K562 (cell line): ENCODE data around the gene MRPL9. TPM values are rescaled to one million over a fixed set of nuclear protein-coding genes. Genes with fewer than 3 reads are reported as not detected.

ENCODE experiments used
- ATF7 ChIP-seq: fragments of 450-650 bp; IDR thresholded peaks from 2 replicates; pipeline ENCODE4 v1.7.1; 2014; ENCODE audit warnings: mild to moderate bottlenecking, moderate library complexity
- CHD2 ChIP-seq: IDR thresholded peaks from 2 replicates; pipeline ENCODE4 v1.6.1; 2011; ENCODE audit warnings: low read depth, low read length
- KDM1A ChIP-seq, 2 experiments: fragments of 450-650 bp; IDR thresholded peaks; 2 replicates each; pipeline ENCODE4 v1.6.1; 2016; ENCODE audit warnings: mild to moderate bottlenecking in 2 of 2
- NFIC ChIP-seq: fragments of 450-650 bp; IDR thresholded peaks from 2 replicates; pipeline ENCODE4 v1.6.1; 2017; ENCODE audit warnings: mild to moderate bottlenecking, inconsistent platforms
- PHF21A ChIP-seq: fragments of 450-650 bp; IDR thresholded peaks from 2 replicates; pipeline ENCODE4 v1.6.1; 2017; ENCODE audit warnings: low read depth, borderline replicate concordance
- POLR2AphosphoS5 ChIP-seq: IDR thresholded peaks from 2 replicates; pipeline ENCODE4 v1.6.1; 2011; ENCODE audit warnings: mild to moderate bottlenecking, low read depth, low read length, moderate library complexity; ENCODE audit not compliant: control insufficient read depth, insufficient read depth
- POLR3A ChIP-seq: IDR thresholded peaks from 2 replicates; pipeline ENCODE4 v1.6.1; 2011; ENCODE audit warnings: borderline replicate concordance, mild to moderate bottlenecking, moderate library complexity; ENCODE audit not compliant: insufficient read length, insufficient read depth; ENCODE audit errors: extremely low read depth
- RAD21 ChIP-seq, 2 experiments: fragments of 250-450 bp in 1 of 2; fragments of 450-650 bp in 1 of 2; sonication (Bioruptor Pico) in 1 of 2; formaldehyde crosslinking in 1 of 2; IDR thresholded peaks in 1 of 2; conservative IDR thresholded peaks in 1 of 2; 2 replicates each; pipeline versions ENCODE4 v1.4.0 to v1.8.0; 2020 to 2022; ENCODE audit warnings: mild to moderate bottlenecking in 2 of 2, moderate library complexity in 1 of 2
- RNF2 ChIP-seq: sonication (generic); IDR thresholded peaks from 2 replicates; pipeline ENCODE4 v1.6.1; 2016
- SMAD3 ChIP-seq: fragments of 450-650 bp; formaldehyde crosslinking; conservative IDR thresholded peaks from 2 replicates; pipeline ENCODE4 v1.4.0; 2020; ENCODE audit warnings: mild to moderate bottlenecking
- TBP ChIP-seq: optimal IDR thresholded peaks from 2 replicates; pipeline ENCODE3; 2011; ENCODE audit warnings: low read depth, low read length, improper control_type of control experiment
- ZFX ChIP-seq: sonication (generic); formaldehyde crosslinking; IDR thresholded peaks from 2 replicates; pipeline ENCODE4 v1.8.0; 2022; ENCODE audit warnings: mild to moderate bottlenecking, missing genetic modification reagents, moderate library complexity
- ZNF445 ChIP-seq: fragments of 250-450 bp; sonication (Bioruptor Pico); IDR thresholded peaks from 2 replicates; pipeline ENCODE4 v1.4.0; 2020; ENCODE audit warnings: low read depth, mild to moderate bottlenecking, moderate library complexity
- ZNF57 ChIP-seq: fragments of 450-650 bp; formaldehyde crosslinking; IDR thresholded peaks from 2 replicates; pipeline ENCODE4 v1.4.0; 2020; ENCODE audit warnings: mild to moderate bottlenecking, moderate library complexity
- ZNF75A ChIP-seq: fragments of 450-650 bp; formaldehyde crosslinking; IDR thresholded peaks from 2 replicates; pipeline ENCODE4 v1.4.0; 2020; ENCODE audit warnings: mild to moderate bottlenecking
- polyA plus RNA-seq, 8 experiments: library from polyadenylated mRNA; depleted of rRNA in 4 of 8; stranded (reverse) in 5 of 8; unstranded in 3 of 8; fragments of >200 nt; fragmentation: Nextera tagmentation in 2 of 8; fragmentation: Illumina TruSeq in 1 of 8; extraction: Ambion mirVana in 2 of 8; extraction: Trizol in 1 of 8; gene quantifications; 2 replicates each; pipeline versions ENCODE4 v1.2.1 to v1.2.3, GENCODE V29; 2011 to 2014; ENCODE audit warnings: inconsistent platforms in 1 of 8, missing spikeins in 1 of 8
- total RNA-seq, 7 experiments: library from RNA; depleted of rRNA in 6 of 7; stranded (reverse); fragments of >200 nt in 6 of 7; fragmentation: Illumina TruSeq in 2 of 7; extraction: Trizol in 2 of 7; gene quantifications; 2 replicates each; pipeline versions ENCODE4 v1.2.1 to v1.2.3, GENCODE V29; 2011 to 2021; ENCODE audit warnings: low replicate concordance in 1 of 7
- TF ChIP-seq, protein P1 (sequence below): IDR thresholded peaks from 2 replicates; pipeline ENCODE4 v1.6.1; 2011; ENCODE audit warnings: borderline replicate concordance, low read depth, mild to moderate bottlenecking, moderate library complexity, low read length; ENCODE audit not compliant: insufficient read depth, poor library complexity, severe bottlenecking
- TF ChIP-seq, protein P2 (sequence below), 2 experiments: fragments of 450-650 bp; formaldehyde crosslinking in 1 of 2; IDR thresholded peaks; 2 replicates each; pipeline versions ENCODE4 v1.4.0 to v1.6.1; 2014 to 2020; ENCODE audit warnings: mild to moderate bottlenecking in 2 of 2, borderline replicate concordance in 1 of 2, low read depth in 1 of 2

The MRPL9 gene
- total and polyA plus RNA-seq, 9 of the 15 experiments (the other 6 are each of a cell fraction or from before 2014, with no cell fraction given) = 38.0 to 162 (median 111) TPM

DNA sequence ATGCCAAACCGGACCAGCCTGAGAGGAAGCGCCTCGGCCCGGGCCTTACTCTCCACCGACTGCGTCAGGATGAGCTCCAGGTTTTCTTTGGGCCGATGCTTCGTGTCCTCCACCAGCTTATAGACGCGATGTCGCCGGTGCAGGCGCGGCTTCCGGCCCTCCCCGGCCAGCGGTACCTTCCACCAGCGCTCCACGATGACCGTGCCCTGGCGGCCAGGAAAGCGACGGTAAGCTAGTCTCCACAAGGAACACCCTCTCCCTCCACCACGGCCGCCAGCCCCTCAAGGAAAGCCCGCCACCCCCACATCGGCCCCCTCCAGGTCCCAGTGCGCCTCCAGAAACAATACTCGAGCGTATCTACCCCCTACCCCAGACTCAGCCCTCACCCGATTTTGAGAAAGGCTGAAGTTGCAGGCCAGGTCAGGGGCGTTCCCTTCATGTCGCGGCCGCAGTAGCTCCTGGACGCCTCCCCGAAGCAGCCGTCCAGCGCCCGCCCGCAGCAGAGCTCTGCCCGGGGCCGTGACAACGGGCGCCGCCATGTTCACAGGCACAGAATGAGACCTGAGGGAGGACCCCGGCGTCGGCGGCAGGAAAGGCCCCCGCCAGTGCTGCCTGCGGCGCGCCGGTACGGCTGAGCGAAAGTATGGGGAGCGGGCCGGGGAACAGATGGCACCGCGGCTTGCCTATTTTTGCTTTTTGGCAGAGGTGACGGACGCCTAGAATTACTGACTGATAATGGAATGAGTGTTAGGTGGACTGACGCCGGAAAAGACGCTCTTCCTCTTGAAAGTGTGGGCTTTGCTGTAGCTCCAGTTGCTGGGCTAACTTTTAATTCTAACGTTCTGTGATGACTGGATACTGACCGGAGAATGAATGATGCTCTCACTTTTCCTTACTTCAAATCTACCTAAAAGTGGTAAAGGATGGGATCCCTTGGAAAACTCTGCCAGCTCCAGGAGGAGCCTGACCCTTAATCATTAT is at the start of gene MRPL9 (continued):
- TF ChIP-seq ZNF445 (CRISPR knock-in tag) (no peak), ZNF75A (CRISPR knock-in tag) (no peak), TBP (peak; percentile 85), PHF21A (no peak), RAD21 (CRISPR knock-in tag; conservative IDR thresholded peaks at IDR 0.05 in 1 of 2, IDR thresholded peaks at IDR 0.05 in 1 of 2) (peak; percentile 17 to 36; a peak in 2 of 4 replicates), SMAD3 (CRISPR knock-in tag) (no peak), POLR2AphosphoS5 (peak; percentile 73), RNF2 (peak; percentile 54; the same call in 1 of the 2 replicates), ZNF57 (CRISPR knock-in tag) (0 out of 2 replicates have a peak, but pooled peaks have one; percentile 47), POLR3A (no peak), KDM1A (IDR thresholded peaks at IDR 0.05) (no peak), ZFX (CRISPR knock-in tag) (peak; percentile 91), ATF7 (peak; percentile 68), CHD2 (no peak), NFIC (peak; percentile 37; the same call in 1 of the 2 replicates)
- TF ChIP-seq, protein P1, sequence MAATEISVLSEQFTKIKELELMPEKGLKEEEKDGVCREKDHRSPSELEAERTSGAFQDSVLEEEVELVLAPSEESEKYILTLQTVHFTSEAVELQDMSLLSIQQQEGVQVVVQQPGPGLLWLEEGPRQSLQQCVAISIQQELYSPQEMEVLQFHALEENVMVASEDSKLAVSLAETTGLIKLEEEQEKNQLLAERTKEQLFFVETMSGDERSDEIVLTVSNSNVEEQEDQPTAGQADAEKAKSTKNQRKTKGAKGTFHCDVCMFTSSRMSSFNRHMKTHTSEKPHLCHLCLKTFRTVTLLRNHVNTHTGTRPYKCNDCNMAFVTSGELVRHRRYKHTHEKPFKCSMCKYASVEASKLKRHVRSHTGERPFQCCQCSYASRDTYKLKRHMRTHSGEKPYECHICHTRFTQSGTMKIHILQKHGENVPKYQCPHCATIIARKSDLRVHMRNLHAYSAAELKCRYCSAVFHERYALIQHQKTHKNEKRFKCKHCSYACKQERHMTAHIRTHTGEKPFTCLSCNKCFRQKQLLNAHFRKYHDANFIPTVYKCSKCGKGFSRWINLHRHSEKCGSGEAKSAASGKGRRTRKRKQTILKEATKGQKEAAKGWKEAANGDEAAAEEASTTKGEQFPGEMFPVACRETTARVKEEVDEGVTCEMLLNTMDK = no peak
- TF ChIP-seq, protein P2, sequence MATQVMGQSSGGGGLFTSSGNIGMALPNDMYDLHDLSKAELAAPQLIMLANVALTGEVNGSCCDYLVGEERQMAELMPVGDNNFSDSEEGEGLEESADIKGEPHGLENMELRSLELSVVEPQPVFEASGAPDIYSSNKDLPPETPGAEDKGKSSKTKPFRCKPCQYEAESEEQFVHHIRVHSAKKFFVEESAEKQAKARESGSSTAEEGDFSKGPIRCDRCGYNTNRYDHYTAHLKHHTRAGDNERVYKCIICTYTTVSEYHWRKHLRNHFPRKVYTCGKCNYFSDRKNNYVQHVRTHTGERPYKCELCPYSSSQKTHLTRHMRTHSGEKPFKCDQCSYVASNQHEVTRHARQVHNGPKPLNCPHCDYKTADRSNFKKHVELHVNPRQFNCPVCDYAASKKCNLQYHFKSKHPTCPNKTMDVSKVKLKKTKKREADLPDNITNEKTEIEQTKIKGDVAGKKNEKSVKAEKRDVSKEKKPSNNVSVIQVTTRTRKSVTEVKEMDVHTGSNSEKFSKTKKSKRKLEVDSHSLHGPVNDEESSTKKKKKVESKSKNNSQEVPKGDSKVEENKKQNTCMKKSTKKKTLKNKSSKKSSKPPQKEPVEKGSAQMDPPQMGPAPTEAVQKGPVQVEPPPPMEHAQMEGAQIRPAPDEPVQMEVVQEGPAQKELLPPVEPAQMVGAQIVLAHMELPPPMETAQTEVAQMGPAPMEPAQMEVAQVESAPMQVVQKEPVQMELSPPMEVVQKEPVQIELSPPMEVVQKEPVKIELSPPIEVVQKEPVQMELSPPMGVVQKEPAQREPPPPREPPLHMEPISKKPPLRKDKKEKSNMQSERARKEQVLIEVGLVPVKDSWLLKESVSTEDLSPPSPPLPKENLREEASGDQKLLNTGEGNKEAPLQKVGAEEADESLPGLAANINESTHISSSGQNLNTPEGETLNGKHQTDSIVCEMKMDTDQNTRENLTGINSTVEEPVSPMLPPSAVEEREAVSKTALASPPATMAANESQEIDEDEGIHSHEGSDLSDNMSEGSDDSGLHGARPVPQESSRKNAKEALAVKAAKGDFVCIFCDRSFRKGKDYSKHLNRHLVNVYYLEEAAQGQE (IDR thresholded peaks at IDR 0.05; ENCODE audit: borderline replicate concordance) = 0 out of 2 replicates have a peak, but pooled peaks have one; percentile 6
- TF ChIP-seq, protein P2 (CRISPR knock-in tag; IDR thresholded peaks at IDR 0.05; ENCODE audit: low read depth) = no peak
